ENCODE results near the gene SLC4A8.
"Not testable (repeated sequence)": the region's sequence is repeated elsewhere in the genome, so short reads cannot be mapped to it uniquely, and the experiment has no call there.

Gene SLC4A8

DNA sequence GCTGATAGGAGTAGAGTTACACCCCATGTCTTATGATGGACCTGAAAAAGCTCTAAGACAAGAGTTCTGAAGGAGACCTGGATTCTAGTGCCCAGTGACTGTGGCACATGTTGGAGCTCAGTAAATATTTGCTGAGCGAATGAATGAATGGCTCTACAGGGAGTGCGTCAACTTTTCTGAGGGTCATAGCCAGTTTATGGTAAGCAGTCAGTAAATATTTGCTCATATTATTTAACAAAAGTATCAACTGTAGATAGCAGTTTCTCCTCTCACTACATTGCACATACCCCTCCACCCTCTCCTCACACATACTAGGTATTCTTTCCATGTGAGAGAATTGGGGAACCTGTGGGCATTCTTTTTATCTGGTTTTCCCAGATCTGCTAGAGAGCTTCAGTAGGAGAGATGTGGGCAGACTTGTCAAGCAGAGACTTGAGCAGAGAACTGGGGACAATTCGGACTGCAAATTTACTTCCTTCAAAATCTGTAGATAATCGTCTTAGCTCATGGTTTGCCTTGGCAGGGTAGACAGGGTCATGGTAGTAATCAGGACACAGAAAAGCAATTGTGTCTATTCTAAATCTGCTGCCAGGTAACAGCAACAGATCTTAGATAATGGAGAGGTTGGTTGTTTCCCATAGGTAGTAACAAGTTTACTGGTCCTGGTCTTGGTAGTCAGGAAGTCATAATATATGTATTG lies 5.7 kb downstream of the SLC4A8 start:
- DNase-seq (ENCODE audit: low spot score): no peak

GRCh38 chr12:51432921-51433320 lies 8.3 kb downstream of the SLC4A8 start:
- DNase-seq (ENCODE audit: low spot score): no peak

GRCh38 chr12:51434305-51434704 lies 9.7 kb downstream of the SLC4A8 start:
- no peak for DNase-seq (ENCODE audit: low spot score)

GRCh38 chr12:51437431-51437830 lies 12.8 kb downstream of the SLC4A8 start:
- no peak for DNase-seq (ENCODE audit: low spot score)

DNA sequence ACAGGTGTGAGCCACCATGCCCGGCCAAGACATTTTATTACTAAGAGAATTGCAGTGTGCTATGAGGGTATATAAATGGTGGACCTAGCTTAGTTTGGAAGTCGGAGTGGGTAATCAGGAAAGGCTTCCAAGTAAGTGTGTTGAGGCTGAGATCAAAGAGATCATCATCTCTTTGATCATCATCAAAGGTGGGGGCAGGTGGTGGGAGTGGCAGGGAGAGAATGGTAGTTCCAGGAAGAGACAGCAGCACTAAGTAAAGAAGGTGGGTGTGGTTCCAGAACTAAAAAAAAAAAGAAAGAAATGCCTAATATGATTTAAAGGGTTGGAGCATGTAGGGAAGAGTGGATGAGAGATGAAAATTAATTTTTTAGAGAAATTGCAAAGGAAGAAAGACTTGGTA lies 14.7 kb downstream of the SLC4A8 start:
- no peak for DNase-seq (ENCODE audit: low spot score)

DNA sequence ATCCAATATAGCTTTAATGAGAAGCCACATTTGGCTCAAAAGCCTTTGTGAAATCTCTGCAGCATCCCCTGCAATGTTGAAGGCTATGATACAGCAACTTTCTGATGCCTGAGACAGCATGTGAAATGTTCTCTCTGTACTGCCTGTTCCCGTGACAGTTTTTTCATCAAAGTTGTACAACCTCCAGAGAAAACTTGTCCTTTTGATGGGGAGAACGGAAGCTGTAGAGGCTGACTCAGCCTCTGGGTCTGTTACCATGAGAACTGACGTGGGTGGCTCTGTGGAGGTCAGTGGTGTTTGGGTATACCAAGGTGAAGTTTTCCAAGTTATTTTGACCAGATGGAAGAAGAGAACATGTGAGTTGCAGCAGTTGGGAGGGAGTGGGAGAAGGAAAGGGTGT lies 17.0 kb downstream of the SLC4A8 start:
- DNase-seq (ENCODE audit: low spot score): peak; percentile 53

GRCh38 chr12:51442324-51442723 lies 17.7 kb downstream of the SLC4A8 start:
- peak; percentile 13 for DNase-seq (ENCODE audit: low spot score)

GRCh38 chr12:51443573-51443972 lies 18.9 kb downstream of the SLC4A8 start:
- DNase-seq (ENCODE audit: low spot score): no peak

DNA sequence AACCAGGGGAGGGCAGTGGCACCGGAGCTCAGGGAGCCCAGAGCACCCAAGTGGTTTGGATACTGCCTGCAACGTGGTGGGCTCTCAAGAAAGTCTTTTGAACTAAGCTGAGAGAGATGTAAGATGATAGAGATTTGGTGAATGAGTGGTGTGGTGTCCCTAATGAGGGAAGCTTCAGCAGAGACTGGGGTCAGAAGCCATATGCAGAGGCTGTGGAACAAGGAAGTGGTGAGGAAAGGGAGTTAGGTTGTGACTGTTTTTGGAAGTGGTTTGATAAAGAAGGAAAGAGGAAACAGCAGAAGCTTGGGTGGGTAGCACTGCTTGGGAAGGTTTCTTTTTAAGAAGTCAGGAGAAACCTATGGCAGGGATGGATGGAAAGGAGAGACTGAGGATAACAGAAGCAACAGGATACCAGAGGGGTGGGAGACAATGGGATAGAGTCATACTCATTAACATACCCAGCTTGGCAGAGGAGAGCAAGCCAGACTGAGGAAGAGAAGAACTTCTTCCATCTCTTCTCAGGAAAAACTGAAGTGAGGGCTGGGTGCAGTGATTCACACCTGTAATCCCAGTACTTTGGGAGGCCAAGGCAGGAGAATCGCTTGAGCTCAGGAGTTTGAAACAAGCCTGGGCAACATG lies 24.1 kb downstream of the SLC4A8 start:
- no peak for DNase-seq (ENCODE audit: low spot score)

GRCh38 chr12:51449580-51450246 lies 25.1 kb downstream of the SLC4A8 start:
- no peak for DNase-seq (ENCODE audit: low spot score)

GRCh38 chr12:51450333-51450732 lies 25.7 kb downstream of the SLC4A8 start:
- no peak for DNase-seq (ENCODE audit: low spot score)

- DNase-seq (ENCODE audit: low spot score): no peak
Measured at GRCh38 chr12:51450806-51451205, 26.2 kb downstream of the SLC4A8 start.

DNA sequence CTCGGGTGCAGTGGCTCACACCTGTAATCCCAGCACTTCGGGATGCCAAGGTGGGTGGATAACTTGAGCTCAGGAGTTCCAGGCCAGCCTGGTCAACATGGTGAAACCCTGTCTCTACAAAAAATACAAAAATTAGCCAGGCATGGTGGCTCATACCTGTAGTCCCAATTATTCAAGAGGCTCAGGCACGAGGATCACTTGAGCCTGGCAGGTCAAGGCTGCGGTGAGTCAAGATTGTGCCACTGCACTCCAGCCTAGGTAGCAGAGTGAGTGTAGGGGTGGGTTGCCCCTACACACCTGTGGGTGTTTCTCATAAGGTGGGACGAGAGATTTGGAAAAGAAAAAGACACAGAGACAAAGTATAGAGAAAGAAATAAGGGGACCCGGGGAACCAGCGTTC lies 29.4 kb downstream of the SLC4A8 start:
- not testable (repeated sequence) for DNase-seq (ENCODE audit: low spot score)

- DNase-seq (ENCODE audit: low spot score): not testable (repeated sequence)
Measured at GRCh38 chr12:51455050-51455449, 30.4 kb downstream of the SLC4A8 start.

DNA sequence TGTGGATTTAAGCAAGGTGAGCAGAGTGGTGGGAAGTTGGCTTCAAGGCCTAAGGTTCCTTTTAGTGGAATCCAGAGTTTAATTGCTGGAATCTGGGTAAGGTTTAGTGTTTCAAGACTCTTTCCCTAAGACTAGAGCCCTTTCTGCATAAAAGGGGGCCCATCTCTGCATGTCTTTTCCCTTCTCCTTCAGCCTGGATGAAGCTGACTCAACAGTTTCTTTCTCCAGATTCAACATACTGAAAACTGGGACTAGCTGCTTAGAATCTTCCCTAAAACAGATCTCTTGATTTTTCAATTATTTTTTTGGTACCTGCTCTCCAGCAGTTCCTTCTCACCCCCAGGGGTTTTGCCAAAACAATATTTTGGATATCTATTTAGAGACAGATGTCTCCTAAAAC lies 34.0 kb downstream of the SLC4A8 start:
- DNase-seq (ENCODE audit: low spot score): no peak

GRCh38 chr12:51460519-51460918 lies 35.9 kb downstream of the SLC4A8 start:
- DNase-seq (ENCODE audit: low spot score): no peak

- no peak for DNase-seq (ENCODE audit: low spot score)
Measured at GRCh38 chr12:51465491-51465890, 40.9 kb downstream of the SLC4A8 start.

DNA sequence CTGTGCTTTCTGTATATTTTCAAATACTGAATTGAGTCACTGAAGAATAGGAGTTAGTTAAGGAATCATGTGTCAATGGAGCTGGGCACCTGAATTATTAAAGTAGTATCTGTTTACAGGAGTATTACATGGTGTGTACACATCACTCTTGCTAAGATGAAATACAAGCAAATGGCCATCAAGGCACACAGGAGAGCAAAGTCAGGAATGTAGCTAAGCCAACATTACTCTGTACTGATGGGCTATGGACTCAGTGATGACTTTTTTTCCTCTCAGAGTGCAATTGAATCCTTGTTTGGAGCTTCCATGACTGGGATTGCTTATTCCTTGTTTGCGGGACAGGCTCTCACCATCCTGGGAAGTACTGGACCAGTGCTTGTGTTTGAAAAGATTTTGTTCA lies 45.5 kb downstream of the SLC4A8 start:
- DNase-seq (ENCODE audit: low spot score): no peak

GRCh38 chr12:51471111-51471864 lies 46.7 kb downstream of the SLC4A8 start:
- no peak for DNase-seq (ENCODE audit: low spot score)

- DNase-seq (ENCODE audit: low spot score): no peak
Measured at GRCh38 chr12:51472984-51473383, 48.4 kb downstream of the SLC4A8 start.

- DNase-seq (ENCODE audit: low spot score): no peak
Measured at GRCh38 chr12:51473947-51474346, 49.3 kb downstream of the SLC4A8 start.

- no peak for DNase-seq (ENCODE audit: low spot score)
Measured at GRCh38 chr12:51475543-51475942, 50.9 kb downstream of the SLC4A8 start.

- no peak for DNase-seq (ENCODE audit: low spot score)
Measured at GRCh38 chr12:51480978-51481377, 56.3 kb downstream of the SLC4A8 start.

Measured in GM03348 (cell line).